GM18517 (cell line): Measurements from ENCODE around the gene DPAGT1.
A peak's percentile ranks its signal among the peaks of the same experiment; 100 is the strongest.

Experiments used
- ATAC-seq: cut with Tn5 transposase; IDR thresholded peaks from one replicate; pipeline ENCODE4 v1.9.1; 2021; ENCODE audit warnings: mild to moderate bottlenecking, moderate library complexity; ENCODE audit not compliant: unreplicated experiment

The DPAGT1 gene

DNA sequence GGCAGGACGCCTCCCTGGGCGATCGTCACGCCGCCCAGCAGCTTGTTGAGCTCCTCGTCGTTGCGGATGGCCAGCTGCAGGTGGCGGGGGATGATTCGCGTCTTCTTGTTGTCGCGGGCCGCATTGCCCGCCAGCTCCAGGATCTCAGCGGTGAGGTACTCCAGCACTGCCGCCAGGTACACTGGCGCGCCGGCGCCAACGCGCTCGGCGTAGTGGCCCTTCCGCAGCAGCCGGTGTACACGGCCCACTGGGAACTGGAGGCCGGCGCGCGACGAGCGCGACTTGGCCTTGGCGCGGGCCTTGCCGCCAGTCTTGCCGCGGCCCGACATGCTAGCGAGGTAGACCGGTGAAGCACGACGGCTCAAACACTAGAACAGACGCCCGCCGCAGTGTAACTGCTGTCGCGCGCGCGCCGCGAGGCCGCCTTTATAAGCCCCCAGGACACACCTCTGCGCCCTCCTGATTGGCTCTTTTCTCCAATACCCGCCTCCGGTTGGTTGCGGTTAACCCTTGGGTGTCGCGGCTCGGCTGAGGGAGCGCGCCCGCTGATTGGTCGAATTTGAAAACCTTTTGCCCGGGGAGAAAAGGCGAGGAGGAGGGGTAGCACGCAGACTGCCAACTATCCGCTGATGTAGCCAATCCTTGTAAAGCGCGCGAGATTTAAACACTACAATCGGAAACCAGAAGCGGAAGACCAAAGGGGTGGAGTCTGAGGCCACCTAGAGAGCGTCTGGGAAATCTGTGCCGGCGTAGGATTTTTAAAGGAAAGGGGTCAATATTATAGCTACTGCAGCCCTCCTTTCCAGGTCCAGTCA is 6.4 kb downstream of the DPAGT1 start:
- peak; percentile 70 for ATAC-seq

DNA sequence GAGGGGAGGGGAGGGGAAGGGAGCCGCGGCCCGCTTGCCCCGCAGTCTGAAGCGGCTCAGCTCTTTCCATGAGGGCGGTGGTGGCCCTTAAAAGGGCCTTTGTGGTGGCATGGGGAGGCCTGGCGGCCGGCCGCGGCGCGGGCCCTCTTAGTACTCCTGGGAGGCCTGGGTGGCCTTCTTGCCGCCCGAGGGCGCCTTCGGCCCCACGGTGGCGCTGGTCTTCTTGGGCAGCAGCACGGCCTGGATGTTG is 6.9 kb downstream of the DPAGT1 start:
- ATAC-seq = peak; percentile 29

DNA sequence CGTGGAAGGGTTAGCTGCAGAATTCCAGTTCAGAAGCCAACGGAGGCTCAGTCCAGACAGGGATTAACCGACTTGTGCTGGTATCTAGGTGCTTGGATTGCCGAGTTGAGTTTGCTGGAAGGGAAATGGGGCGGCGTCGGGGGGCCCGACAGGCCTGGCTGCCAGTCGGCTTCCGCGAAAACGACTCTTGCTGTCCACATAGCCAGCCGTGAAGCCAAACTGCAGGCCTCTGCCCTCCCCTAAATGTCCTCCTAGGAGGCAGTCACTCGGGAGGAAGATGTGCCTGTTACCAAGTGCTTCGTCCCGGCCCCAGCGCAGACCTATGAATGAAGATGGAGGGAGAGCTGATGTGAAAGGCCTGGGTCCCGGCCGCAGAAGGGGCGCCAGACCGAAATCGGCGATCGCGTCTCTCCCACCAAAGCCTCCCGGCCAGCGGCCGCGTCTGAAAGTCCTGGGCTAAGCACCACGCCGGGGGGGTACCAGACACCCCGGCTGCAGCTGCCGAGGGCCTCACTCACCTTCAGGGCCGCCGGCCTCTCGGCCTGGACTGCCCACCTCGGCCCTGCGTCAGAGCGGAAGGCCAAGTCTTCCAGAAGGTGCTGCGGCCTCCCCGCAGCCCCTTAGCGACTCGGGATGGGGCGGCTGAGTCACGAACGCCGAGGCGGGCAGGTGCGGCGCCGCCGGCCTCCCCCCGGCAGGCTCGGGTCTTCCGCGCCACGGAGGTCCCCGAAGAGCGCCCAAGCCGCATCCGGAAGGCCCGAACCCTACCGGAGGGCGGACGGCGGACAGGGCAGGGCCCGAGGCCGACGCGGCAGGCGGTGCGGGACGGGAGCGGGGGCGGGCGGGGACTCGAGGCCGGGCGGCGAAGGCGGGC is 7.5 kb downstream of the DPAGT1 start:
- ATAC-seq = no peak

DNA sequence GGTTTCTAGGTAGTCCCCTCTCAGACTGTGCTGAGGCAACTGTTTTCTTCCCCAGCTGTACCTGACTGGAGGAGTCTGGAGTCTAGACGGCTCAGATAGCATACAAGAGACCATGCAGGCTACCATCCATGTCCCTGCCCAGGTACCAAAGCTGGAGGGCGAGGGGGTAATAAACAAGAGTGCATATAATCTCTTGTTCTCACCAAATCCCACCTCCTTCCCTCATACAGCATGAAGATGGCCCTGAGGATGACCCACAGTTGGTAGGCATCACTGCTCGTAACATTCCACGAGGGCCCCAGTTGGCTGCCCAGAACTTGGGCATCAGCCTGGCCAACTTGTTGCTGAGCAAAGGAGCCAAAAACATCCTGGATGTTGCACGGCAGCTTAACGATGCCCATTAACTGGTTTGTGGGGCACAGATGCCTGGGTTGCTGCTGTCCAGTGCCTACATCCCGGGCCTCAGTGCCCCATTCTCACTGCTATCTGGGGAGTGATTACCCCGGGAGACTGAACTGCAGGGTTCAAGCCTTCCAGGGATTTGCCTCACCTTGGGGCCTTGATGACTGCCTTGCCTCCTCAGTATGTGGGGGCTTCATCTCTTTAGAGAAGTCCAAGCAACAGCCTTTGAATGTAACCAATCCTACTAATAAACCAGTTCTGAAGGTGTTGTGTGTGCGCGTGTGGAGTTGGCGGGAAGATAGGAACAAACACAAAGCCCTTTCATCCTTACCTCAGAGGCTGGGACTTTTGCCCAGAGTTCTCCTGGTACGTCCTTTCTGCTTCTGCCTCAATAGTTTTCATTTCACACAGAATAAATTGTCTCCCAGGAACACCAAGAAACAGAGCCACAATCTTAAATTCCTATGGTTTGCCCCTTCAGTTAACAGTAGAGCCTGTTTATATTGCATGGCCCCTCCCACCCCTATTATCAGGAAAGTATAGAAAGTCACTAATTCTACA is 8.5 kb downstream of the DPAGT1 start:
- ATAC-seq = no peak

DNA sequence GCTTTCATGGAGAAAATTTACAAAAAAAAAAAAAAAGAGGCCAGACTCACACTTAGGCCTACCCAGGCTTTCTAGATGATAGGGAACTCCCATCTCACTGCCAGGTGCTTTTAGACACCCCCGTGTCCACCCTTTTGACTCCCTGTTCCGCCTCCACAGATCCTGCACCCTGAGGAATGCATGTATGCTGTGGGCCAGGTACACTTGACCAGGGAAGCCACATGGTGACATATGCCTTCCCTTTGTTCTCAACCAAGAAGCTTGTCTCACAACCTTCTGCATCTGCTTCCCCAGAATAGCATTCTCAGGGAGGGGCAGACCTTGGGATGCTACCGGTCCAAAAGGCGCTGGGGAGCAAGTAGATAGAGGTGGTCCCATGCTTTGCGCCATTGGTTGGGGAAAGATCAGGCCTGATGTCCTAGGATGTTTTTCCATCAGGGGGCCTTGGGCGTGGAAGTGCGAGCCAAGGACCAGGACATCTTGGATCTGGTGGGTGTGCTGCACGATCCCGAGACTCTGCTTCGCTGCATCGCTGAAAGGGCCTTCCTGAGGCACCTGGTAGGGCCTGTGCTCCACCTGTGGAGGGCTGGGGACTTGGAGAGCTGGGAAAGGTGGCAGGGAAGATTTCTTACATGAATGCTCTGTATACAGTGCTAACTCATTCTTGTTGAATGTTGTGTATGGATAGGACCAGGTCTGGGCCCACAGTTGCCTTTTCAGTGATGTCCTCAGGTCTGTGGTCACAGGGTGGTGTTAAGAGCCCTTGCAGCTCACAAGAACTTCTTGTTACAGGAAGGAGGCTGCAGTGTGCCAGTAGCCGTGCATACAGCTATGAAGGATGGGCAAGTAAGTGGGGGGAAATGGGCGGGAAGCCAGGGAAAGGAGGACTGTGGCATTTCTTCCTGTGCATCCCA is 9.4 kb downstream of the DPAGT1 start:
- ATAC-seq = no peak

DNA sequence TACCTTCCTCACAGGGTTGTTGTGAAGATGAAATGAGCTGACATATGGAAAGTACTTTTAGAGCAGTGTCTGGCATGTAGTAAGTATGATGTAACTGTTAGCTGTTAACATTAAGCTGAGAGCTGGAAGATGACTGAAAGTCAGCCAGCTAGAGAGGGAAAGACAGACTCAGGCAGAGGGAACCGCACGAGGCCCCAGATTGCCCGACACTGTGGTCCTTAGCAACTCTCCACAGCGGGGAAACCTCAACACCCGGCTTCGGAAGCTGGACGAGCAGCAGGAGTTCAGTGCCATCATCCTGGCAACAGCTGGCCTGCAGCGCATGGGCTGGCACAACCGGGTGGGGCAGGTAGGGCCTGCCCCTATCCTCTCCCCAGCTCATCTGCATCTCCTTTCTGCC is 10.5 kb downstream of the DPAGT1 start:
- no peak for ATAC-seq

DNA sequence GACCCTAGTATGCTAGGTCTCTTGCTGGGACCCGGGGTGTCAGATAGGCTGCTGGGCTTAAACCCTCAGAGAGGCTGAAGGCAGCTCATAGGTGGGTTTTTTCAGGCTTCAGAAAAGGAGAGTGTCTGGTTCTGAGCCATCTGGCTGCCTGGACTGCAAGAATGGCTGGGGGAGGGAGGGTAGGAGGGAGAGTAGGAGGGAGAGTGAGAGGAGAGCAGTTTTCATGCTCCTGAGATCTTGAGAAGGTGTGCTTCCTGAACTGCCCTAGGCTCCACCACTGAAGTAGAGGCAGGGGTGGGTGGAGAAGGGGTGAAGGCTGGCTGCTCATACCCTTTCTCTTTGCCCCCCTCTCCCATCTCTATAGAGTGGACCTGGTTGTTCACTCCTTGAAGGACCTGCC is 12.3 kb downstream of the DPAGT1 start:
- no peak for ATAC-seq

DNA sequence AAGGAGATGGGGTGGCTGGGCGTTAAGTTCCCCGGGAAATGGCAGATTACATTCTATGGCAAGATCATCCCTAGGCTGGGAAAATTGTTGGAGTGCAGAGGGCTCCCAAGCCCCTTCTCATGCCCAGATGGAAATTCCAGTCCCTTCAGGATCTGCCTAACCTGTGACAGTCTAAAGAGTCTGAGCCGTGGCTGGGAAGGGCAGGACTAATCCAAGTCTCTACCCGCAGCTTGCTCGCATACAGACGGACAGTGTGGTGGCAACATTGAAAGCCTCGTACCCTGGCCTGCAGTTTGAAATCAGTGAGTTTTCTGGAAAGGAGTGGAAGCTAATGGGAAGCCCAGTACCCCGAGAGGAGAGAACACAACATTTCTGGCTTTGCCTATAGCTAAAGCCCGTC is 13.2 kb downstream of the DPAGT1 start:
- no peak for ATAC-seq

DNA sequence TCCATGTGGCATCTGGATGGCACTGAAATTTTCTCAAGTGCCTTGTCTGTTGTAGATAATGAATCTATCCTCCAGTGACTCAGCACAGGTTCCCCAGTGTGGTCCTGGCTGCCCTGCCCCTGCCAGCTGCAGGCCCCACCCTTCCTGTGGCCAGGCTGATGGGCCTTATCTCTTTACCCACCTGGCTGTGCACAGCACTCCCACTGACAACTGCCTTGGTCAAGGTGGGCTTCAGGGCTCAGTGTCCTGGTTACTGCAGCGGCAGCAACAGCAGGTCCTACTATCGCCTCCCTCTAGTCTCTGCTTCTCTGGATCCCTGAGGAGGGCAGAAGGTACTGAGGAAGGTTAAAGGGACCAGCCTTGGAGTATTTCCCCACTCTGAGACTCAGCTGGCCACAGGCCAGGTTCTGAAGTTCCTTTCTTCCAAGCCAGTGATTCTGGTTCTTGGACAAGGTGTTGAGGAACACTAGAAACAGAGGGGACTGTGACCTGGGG is 13.9 kb downstream of the DPAGT1 start:
- no peak for ATAC-seq

DNA sequence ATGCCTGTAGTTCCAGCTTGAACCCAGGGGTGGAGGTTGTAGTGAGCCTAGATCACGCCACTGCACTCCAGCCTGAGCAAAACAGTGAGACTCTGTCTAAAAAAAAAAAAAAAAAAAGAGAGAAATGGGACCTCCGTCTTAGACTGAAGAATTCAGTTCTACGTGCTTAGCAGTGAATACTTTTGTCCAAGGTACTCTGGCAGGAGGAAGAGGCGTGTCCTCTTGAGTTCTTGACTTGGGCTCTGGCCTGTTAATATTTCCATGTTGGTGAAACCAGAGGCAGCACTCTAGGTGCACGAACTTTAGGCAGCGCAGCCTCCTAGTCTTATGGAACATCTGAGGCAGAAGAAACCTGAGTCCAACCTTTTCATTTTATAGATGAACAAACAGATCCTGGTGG is 14.5 kb downstream of the DPAGT1 start:
- no peak for ATAC-seq

DNA sequence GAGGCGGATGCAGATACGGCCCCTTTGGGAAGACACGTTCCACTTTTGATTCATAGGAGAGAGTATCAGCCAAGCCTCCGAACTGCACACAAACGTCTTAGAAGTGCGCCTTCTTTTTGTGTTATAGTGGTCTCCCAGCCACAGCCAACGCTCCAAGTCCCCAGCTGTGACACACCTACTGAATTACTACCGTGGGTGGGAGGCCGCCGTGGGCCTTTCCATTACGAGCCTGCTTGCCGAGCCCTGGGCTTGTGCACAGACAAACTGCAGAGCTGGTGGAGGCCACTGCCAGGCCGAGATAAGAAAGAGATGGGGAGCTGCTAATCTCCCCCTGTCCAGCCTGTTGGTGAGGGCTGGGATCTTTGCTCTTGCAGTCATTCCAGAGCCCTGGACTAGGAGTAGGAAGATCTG is 16.2 kb downstream of the DPAGT1 start:
- peak; percentile 27 for ATAC-seq

DNA sequence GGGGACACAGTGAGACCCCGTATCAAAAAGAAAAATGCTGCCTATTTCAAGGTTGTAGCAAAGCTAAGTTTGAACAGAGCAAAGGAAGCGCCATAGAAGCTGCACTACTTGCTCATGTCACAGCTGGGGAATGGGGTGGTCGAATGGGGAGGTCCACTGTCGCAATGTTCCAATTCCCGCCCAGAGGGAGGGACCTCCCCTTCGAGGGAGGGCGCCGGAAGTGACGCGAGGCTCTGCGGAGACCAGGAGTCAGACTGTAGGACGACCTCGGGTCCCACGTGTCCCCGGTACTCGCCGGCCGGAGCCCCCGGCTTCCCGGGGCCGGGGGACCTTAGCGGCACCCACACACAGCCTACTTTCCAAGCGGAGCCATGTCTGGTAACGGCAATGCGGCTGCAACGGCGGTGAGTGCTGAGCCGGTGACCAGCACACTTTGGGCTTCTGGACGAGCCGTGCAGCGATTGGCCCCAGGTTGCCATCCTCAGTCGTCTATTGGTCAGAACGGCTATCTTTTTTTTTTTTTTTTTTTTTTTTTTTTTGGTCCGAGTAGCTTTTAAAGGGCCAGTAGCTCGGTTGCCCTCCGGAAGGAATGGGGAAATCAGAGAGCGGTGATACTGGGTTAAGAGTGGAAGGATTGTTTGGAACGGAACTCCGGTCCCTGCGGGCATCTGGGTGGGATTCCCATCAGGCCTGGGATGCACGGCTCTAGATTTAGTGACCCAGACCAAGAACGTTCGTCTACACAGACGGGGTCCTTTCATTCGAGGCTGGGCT is 16.8 kb downstream of the DPAGT1 start, which contains the start of gene HMBS:
HMBS (plus strand) TSS at position 219 of the 774 bp plus-strand sequence; CDS start at position 372, 153 bp downstream.
- ATAC-seq = peak; percentile 80

DNA sequence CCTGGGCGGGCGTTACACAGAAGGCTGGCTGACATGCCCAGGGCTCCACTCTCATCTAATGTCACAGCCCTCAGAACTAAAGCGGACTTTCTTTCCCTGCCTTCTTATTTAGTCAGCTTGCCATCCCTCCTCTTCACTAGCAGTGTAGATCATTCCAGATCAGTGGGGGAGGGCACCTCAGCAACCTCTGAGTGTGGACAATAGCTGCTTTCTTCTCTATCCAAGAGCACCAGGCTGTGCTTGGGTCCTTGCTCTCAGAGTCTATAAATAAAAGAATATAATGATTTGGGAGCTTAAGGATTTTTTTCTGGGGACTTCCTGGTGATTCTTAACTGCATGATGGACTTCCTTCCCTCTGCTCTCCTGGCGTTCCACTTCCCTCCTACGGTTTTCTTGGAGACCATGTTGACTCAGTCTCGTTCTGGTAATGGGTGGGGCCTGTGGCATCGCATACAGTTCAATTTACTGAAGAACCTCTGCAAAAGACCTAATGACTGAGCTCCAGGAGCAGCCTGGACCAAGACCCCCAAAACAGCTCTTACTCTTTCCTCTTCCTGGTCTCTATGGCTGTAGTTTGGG is 19.9 kb downstream of the DPAGT1 start:
- no peak for ATAC-seq

DNA sequence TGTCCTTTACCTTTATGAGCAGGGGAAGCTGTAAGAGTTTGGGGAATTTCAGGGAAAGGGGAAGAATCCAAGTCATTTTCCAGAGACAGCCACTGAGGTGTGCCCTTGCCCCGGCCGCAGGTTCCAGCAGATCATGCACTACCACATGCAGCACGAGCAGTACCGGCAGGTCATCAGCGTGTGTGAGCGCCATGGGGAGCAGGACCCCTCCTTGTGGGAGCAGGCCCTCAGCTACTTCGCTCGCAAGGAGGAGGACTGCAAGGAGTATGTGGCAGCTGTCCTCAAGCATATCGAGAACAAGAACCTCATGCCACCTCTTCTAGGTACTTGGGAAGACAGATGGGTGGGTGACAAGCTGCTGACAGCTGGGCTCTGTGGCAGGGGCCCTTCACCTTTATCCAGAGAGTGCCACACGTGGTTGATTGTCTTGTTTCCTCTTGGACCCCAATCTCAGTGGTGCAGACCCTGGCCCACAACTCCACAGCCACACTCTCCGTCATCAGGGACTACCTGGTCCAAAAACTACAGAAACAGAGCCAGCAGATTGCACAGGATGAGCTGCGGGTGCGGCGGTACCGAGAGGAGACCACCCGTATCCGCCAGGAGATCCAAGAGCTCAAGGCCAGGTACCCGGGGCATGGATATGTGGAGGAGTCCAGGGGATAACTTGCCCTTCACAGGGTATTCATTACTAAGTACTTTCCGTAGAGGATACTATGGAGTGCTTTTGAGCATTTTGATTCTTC is 22.8 kb downstream of the DPAGT1 start:
- ATAC-seq = no peak

DNA sequence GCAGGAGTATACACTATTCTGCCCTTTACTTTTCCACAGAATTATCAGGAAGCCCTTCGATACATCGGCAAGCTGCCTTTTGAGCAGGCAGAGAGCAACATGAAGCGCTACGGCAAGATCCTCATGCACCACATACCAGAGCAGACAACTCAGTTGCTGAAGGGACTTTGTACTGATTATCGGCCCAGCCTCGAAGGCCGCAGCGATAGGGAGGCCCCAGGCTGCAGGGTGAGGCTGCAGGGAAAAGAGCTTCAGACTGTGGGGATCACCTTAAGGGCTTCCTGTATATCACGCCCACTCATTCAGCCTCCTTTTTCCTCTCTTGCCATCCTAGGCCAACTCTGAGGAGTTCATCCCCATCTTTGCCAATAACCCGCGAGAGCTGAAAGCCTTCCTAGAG is 23.8 kb downstream of the DPAGT1 start:
- no peak for ATAC-seq

DNA sequence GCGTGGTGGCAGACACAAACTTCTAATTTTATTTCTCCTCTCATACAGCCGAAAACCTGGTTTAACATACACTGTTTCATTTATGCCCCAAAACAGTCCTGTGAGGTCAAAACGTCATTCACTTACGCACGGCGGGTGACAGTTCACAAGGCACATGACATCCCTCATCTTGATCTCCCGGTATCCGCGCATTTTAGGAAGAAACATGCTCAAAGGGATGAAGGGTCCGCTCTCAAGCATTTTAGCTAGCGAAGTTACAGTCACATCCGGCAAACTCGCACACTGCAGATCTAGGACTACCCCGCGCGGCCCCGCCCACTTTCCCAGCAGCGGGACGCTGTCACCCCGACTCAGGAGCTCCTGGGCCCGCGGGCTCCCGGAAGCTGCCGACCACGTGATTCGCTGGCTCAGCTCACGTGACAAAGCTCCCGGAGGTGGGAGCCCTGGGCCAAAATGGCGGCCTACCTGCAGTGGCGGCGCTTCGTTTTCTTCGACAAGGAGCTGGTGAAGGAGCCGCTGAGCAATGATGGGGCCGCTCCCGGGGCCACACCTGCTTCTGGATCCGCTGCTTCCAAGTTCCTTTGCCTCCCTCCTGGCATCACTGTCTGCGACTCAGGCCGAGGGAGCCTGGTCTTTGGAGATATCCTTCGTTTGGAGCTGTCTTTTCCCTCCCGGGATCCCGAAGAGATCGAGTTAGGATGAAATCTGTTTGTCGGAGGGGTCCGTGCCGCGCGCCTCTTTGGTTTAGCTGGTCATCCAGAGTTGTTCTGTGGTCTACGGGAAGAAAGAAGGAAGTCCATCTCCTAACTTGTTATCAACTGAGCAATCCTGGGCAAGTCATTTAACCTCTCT is 34.1 kb downstream of the DPAGT1 start, which contains the start of gene VPS11:
VPS11 (plus strand) TSS at position 448 of the 852 bp plus-strand sequence; CDS start at position 454, 6 bp downstream.
- ATAC-seq = peak; percentile 75

DNA sequence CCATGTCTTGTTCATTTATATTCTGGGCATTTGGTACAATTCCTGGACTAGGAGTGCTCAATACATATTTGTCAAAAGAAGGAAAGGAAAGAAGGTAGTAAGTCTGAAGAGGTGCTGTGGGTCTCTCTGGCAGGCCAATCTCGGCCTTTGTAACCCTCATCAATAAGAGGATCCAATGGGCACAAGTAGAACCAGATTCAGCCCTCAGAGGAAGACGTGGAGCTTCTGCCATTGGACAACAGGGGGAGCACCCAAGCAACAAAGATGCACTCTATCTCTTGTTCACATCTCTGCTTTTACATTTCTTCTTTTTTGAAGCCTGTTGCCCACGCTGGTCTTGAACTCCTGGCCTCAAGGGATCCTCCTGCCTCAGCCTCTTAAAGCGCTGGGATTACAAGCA is 36.3 kb downstream of the DPAGT1 start:
- ATAC-seq = no peak
